Measurements from ENCODE around the gene CCP110.
"Not testable (repeated sequence)": the region's sequence is repeated elsewhere in the genome, so short reads cannot be mapped to it uniquely, and the experiment has no call there.

Gene CCP110

DNA sequence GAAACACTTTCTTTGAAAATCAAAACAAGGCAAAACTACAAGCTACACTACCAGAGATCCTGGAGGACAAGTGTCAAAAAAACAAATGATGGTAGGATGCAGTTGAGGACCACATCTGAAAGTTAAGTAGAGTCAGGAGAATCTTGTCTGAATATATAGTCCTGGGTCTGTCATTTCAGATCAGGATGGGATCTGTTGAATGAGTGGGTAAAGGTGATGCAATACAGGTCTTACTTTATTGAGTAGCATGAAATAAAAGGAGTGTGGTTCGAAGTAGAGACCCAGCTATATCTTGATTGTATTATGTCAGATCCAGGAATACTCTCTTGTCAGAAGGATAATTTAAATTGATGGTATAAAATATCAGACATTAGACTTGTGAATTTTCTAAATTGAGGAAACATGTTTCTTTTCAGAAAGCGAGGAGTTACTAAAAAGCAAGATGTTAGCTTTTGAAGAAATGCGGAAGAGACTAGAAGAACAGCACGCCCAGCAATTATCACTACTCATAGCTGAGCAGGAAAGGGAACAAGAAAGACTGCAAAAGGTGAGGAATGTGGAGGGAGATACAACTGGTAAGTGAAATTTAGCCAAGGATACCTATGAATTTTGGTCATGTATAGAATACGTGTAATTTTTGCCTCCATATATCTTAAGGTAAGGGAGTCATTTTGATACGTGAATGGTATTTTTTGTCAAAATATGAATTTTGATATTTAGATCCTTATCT, 16.7 kb downstream of the CCP110 start:
- no peak for TF ChIP-seq CTCF (IDR thresholded peaks at IDR 0.05; ENCODE audit: low read depth, low read length)
- no peaks in the 10 kb centered on the region for H3K27me3 ChIP-seq (ENCODE audit: insufficient read depth, low read depth, severe bottlenecking)
- peaks cover 67% of the 10 kb centered on the region for H3K36me3 ChIP-seq
- no peak overlapping the region for H3K4me3 ChIP-seq (ENCODE audit: low read depth, low read length)
- no peak overlapping the region for H3K27ac ChIP-seq
- DNase-seq: no peak
- no peaks in the 10 kb centered on the region for H3K9me3 ChIP-seq (ENCODE audit: severe bottlenecking)

GRCh38 chr16:19542138-19542821, 18.5 kb downstream of the CCP110 start:
- Histone ChIP-seq H3K36me3 (peaks cover 64% of the 10 kb centered on the region), H3K9me3 (ENCODE audit: severe bottlenecking) (no peaks in the 10 kb centered on the region), H3K27me3 (ENCODE audit: insufficient read depth, low read depth, severe bottlenecking) (no peaks in the 10 kb centered on the region), H3K27ac (no peak overlapping the region), H3K4me3 (ENCODE audit: low read depth, low read length) (no peak overlapping the region)
- DNase-seq: peak; percentile 40
- TF ChIP-seq CTCF (IDR thresholded peaks at IDR 0.05; ENCODE audit: low read depth, low read length): no peak

DNA sequence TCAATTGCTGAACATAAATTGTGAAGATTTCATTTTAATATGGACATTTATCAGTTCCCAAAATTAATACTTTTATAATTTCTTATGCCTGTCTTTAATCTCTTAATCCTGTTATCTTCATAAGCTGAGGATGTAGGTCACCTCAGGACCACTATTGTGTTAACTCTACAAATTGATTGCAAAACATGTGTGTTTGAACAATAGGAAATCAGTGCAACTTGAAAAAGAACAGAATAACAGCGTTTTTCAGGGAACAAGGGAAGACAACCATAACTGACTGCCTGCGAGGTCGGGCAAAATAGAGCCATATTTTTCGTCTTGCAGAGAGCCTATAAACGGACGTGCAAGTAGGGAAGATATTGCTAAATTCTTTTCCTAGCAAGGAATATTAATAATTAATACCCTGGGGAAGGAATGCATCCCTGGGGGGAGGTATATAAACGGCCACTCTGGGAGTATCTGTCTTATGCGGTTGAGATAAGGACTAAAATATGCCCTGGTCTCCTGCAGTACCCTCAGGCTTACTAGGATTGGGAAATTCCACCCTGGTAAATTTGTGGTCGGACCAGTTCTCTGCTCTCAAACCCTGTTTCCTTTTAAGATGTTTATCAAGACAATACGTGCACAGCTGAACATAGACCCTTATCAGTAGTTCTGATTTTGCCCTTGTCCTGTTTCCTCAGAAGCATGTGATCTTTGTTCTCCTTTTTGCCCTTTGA, 19.7 kb downstream of the CCP110 start:
- H3K36me3 ChIP-seq: peaks cover 66% of the 10 kb centered on the region
- not testable (repeated sequence) for DNase-seq; H3K9me3 ChIP-seq (ENCODE audit: severe bottlenecking); H3K27me3 ChIP-seq (ENCODE audit: insufficient read depth, low read depth, severe bottlenecking); H3K27ac ChIP-seq; H3K4me3 ChIP-seq (ENCODE audit: low read depth, low read length)

GRCh38 chr16:19548144-19548543, 24.4 kb downstream of the CCP110 start:
- no peak for TF ChIP-seq CTCF (IDR thresholded peaks at IDR 0.05; ENCODE audit: low read depth, low read length)
- H3K36me3 ChIP-seq: peaks cover 59% of the 10 kb centered on the region
- no peak overlapping the region for H3K4me3 ChIP-seq (ENCODE audit: low read depth, low read length)
- H3K27ac ChIP-seq: no peak overlapping the region
- DNase-seq: no peak
- H3K27me3 ChIP-seq (ENCODE audit: insufficient read depth, low read depth, severe bottlenecking): no peaks in the 10 kb centered on the region
- H3K9me3 ChIP-seq (ENCODE audit: severe bottlenecking): no peaks in the 10 kb centered on the region

GRCh38 chr16:19549673-19550072, 25.9 kb downstream of the CCP110 start:
- no peak for DNase-seq
- Histone ChIP-seq H3K4me3 (ENCODE audit: low read depth, low read length) (no peak overlapping the region), H3K36me3 (peaks cover 45% of the 10 kb centered on the region), H3K27ac (no peak overlapping the region), H3K27me3 (ENCODE audit: insufficient read depth, low read depth, severe bottlenecking) (no peaks in the 10 kb centered on the region), H3K9me3 (ENCODE audit: severe bottlenecking) (no peaks in the 10 kb centered on the region)
- no peak for TF ChIP-seq CTCF (IDR thresholded peaks at IDR 0.05; ENCODE audit: low read depth, low read length)
